B cell (primary cell): ENCODE measurements around the gene OR6B3. TPM values are rescaled to one million over a fixed set of nuclear protein-coding genes. Genes with fewer than 3 reads are reported as not detected.

Experiments used
- ATAC-seq: fragments of 200-7000 bp; cut with Tn5 transposase; one replicate; pipeline ENCODE4 v1.10.0; 2021; ENCODE audit warnings: low read depth, mild to moderate bottlenecking, moderate number of reproducible peaks, moderate library complexity
- CTCF ChIA-PET: fragments of 350-600 bp; sonication (Branson Sonifier 250); formaldehyde crosslinking; loops from one replicate; lab custom pipeline; 2021; ENCODE audit warnings: antibody characterized with exemption, inconsistent platforms; lab: Charles Lee
- POLR2A ChIA-PET: fragments of 350-600 bp; sonication (Branson Sonifier 250); formaldehyde crosslinking; loops from one replicate; lab custom pipeline; 2021; ENCODE audit warnings: antibody characterized with exemption; lab: Charles Lee
- DNase-seq: peaks from one replicate; pipeline ENCODE4 v3.0.0; 2013
- H2AFZ ChIP-seq: 2 replicates; pipeline ENCODE4 v1.6.1; 2012; ENCODE audit warnings: mild to moderate bottlenecking, low read depth, low read length; ENCODE audit not compliant: insufficient read depth, poor library complexity, severe bottlenecking
- H3K27ac ChIP-seq, 2 donors: 1 replicate in 1 of 2; 2 replicates in 1 of 2; pipeline ENCODE4 v1.5.1; 2012 to 2013; ENCODE audit warnings: low read length in 2 of 2, mild to moderate bottlenecking in 2 of 2, moderate library complexity in 1 of 2
- H3K27me3 ChIP-seq, 4 experiments: fragments of 200-600 bp in 1 of 4; sonication (generic) in 1 of 4; replicated peaks in 1 of 4; 1 replicate in 2 of 4; 2 replicates in 2 of 4; pipeline versions ENCODE4 v1.6.1 to v1.7.0; 2013 to 2016; ENCODE audit warnings: low read length in 3 of 4, mild to moderate bottlenecking in 2 of 4, mixed read lengths in 1 of 4, moderate library complexity in 1 of 4; ENCODE audit not compliant: insufficient read depth in 4 of 4, control insufficient read depth in 3 of 4; ENCODE audit errors: control extremely low read depth in 1 of 4
- H3K36me3 ChIP-seq, 2 experiments: replicated peaks in 1 of 2; 1 replicate in 1 of 2; 2 replicates in 1 of 2; pipeline versions ENCODE4 v1.6.1 to v1.7.1; 2013; ENCODE audit warnings: low read length in 1 of 2; ENCODE audit not compliant: insufficient read depth in 2 of 2, control insufficient read depth in 1 of 2; ENCODE audit errors: control extremely low read depth in 1 of 2, extremely low read depth in 1 of 2
- H3K4me1 ChIP-seq, 2 donors: fragments of 200-600 bp in 1 of 2; sonication (generic) in 1 of 2; 1 replicate in 1 of 2; 2 replicates in 1 of 2; pipeline versions ENCODE4 v1.5.1 to v1.6.1; 2013 to 2017; ENCODE audit warnings: low read length in 2 of 2; ENCODE audit not compliant: control insufficient read depth in 2 of 2, insufficient read depth in 2 of 2
- H3K4me2 ChIP-seq: replicated peaks from 2 replicates; pipeline ENCODE3; 2012; ENCODE audit warnings: mild to moderate bottlenecking, low read depth, low read length; ENCODE audit not compliant: poor library complexity, severe bottlenecking
- H3K4me3 ChIP-seq, 5 experiments: fragments of 200-600 bp in 1 of 5; sonication (generic) in 1 of 5; 1 replicate in 3 of 5; 2 replicates in 2 of 5; pipeline versions ENCODE4 v1.5.1 to v1.7.0; 2011 to 2016; ENCODE audit warnings: low read length in 4 of 5, mild to moderate bottlenecking in 4 of 5, low read depth in 2 of 5, control low read depth in 1 of 5, moderate library complexity in 1 of 5; ENCODE audit not compliant: insufficient read depth in 1 of 5; ENCODE audit errors: control extremely low read depth in 1 of 5, extremely low read depth in 1 of 5
- H3K79me2 ChIP-seq: fragments of 200-600 bp; sonication (generic); one replicate; pipeline ENCODE4 v1.6.0; 2016; ENCODE audit warnings: low read length; ENCODE audit not compliant: control insufficient read depth, insufficient read depth
- H3K9ac ChIP-seq: fragments of 200-600 bp; sonication (generic); 2 replicates; pipeline ENCODE4 v1.6.1; 2017; ENCODE audit warnings: mild to moderate bottlenecking, low read length, moderate library complexity
- H3K9me3 ChIP-seq, 3 donors: one replicate each; pipeline versions ENCODE4 v1.6.1 to v1.7.1; 2013; ENCODE audit warnings: low read length in 2 of 3; ENCODE audit not compliant: control insufficient read depth in 2 of 3, insufficient read depth in 1 of 3; ENCODE audit errors: control extremely low read depth in 1 of 3
- H4K20me1 ChIP-seq: 2 replicates; pipeline ENCODE4 v1.6.0; 2012; ENCODE audit warnings: mild to moderate bottlenecking, low read length; ENCODE audit not compliant: insufficient read depth, control insufficient read depth, poor library complexity, severe bottlenecking
- H3K27ac Mint-ChIP-seq: one replicate; pipeline ENCODE4 v1.8.0; 2021; ENCODE audit warnings: mixed read lengths
- H3K27me3 Mint-ChIP-seq: one replicate; pipeline ENCODE4 v1.8.0; 2021; ENCODE audit warnings: mixed read lengths
- H3K4me1 Mint-ChIP-seq: one replicate; pipeline ENCODE4 v1.8.0; 2021; ENCODE audit warnings: mixed read lengths
- H3K4me3 Mint-ChIP-seq: one replicate; pipeline ENCODE4 v1.8.0; 2021; ENCODE audit warnings: mixed read lengths
- H3K9me3 Mint-ChIP-seq: one replicate; pipeline ENCODE4 v1.8.0; 2022; ENCODE audit warnings: mixed read lengths; ENCODE audit not compliant: insufficient read depth
- EZH2 ChIP-seq: IDR thresholded peaks from 2 replicates; pipeline ENCODE4 v1.6.1; 2012; ENCODE audit warnings: borderline replicate concordance, low read depth, mild to moderate bottlenecking, moderate library complexity, low read length; ENCODE audit not compliant: insufficient read depth, poor library complexity, severe bottlenecking
- whole genome bisulfite sequencing: methylation state at CpG from one replicate; pipeline ENCODE4 v1.1.5; 2013; ENCODE audit warnings: missing lambda C conversion rate; ENCODE audit not compliant: insufficient coverage; 5-methylcytosine and 5-hydroxymethylcytosine counted together
- intact Hi-C: fragments of 100-400 bp; cut with micrococcal nuclease; formaldehyde crosslinking; loops from one replicate; pipeline ENCODE4 v1.10.0; 2022
- polyA plus RNA-seq: library from polyadenylated mRNA; depleted of rRNA; stranded (reverse); fragments of >200 nt; gene quantifications from 2 replicates; pipeline ENCODE4 v1.2.3, GENCODE V29; 2012
- total RNA-seq, 2 donors: library from RNA; stranded (reverse); fragments of 120-200 nt in 1 of 2; gene quantifications; 1 replicate in 1 of 2; 2 replicates in 1 of 2; pipeline versions ENCODE4 v1.2.3 to v1.2.4, GENCODE V29; 2013 to 2022
- TF ChIP-seq, protein P1 (sequence below): fragments of 200-600 bp; IDR thresholded peaks from one replicate; pipeline ENCODE4 v1.8.0; 2022; ENCODE audit warnings: antibody characterized with exemption, mild to moderate bottlenecking

The OR6B3 gene
- total and polyA plus RNA-seq, 2 donors (not counting 1 experiment from before 2014, with no cell fraction given) = not detected

DNA sequence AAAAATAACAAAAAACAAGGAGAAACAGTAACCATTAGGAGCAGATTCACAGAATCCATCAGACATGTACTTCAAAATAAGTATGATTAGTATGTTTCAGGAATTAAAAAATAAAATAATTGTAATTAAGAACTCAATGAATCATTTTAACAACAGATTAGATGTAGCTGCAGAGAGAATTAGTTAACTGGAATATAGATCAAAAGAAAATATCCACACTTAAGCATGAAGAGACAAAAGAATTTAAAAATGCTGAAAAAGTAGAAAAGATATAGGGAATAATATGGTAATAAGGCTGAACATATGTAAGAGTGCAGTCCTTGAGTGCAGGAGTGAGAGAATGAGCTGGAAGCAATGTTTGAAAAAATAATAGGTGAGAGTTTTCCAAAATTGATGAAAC lies 24.1 kb upstream of the OR6B3 start:
- Histone ChIP-seq H3K9me3 (peaks cover 5 to 21% (median 11%) of the 10 kb centered on the region in 3 donors), H3K4me1 (no peaks in the 10 kb centered on the region), H3K79me2 (no peaks in the 10 kb centered on the region), H3K36me3 (no peaks in the 10 kb centered on the region), H3K9ac (no peak overlapping the region), H4K20me1 (no peaks in the 10 kb centered on the region), H3K4me2 (no peak overlapping the region), H3K27me3 (peaks cover 0 to 3% (median 0%) of the 10 kb centered on the region in 4 experiments), H2AFZ (no peak overlapping the region), H3K27ac (no peak overlapping the region), H3K4me3 (no peak overlapping the region)
- Mint-ChIP-seq H3K4me3 (no peak overlapping the region), H3K27ac (no peak overlapping the region), H3K9me3 (no peaks in the 10 kb centered on the region), H3K27me3 (peaks cover 22% of the 10 kb centered on the region), H3K4me1 (no peaks in the 10 kb centered on the region)
- POLR2A ChIA-PET = no interaction called here
- no peak for TF ChIP-seq EZH2
- CTCF ChIA-PET = no interaction called here
- ATAC-seq = no peak
- intact Hi-C loops = no loop called here
- no peak for DNase-seq

DNA sequence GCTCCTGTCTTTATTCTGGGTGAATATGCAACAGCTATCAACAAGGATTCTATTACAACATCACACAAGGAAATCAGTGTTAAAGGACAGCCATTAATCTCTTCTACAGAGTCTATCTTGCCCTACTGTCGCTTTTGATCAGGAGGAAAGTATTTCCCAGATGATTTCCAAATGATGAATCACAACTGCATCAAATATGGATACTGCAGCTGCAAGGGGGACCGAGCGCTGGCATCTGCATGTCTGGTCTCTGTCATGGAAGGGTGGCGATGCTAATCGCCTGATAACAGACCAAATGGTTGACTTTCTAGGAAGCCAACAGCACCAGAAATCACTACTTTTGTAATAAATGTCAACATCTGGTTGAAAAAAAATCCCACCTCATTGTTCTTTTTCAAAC lies 21.2 kb upstream of the OR6B3 start:
- no peaks in the 10 kb centered on the region for H3K9me3 Mint-ChIP-seq
- TF ChIP-seq EZH2 = no peak
- TF ChIP-seq, protein P1, sequence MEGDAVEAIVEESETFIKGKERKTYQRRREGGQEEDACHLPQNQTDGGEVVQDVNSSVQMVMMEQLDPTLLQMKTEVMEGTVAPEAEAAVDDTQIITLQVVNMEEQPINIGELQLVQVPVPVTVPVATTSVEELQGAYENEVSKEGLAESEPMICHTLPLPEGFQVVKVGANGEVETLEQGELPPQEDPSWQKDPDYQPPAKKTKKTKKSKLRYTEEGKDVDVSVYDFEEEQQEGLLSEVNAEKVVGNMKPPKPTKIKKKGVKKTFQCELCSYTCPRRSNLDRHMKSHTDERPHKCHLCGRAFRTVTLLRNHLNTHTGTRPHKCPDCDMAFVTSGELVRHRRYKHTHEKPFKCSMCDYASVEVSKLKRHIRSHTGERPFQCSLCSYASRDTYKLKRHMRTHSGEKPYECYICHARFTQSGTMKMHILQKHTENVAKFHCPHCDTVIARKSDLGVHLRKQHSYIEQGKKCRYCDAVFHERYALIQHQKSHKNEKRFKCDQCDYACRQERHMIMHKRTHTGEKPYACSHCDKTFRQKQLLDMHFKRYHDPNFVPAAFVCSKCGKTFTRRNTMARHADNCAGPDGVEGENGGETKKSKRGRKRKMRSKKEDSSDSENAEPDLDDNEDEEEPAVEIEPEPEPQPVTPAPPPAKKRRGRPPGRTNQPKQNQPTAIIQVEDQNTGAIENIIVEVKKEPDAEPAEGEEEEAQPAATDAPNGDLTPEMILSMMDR = no peak
- H3K4me1 Mint-ChIP-seq = no peaks in the 10 kb centered on the region
- Histone ChIP-seq H3K4me2 (no peak overlapping the region), H3K36me3 (no peaks in the 10 kb centered on the region), H4K20me1 (no peaks in the 10 kb centered on the region), H3K27me3 (peaks cover 0 to 7% (median 2%) of the 10 kb centered on the region in 4 experiments), H3K4me1 (no peaks in the 10 kb centered on the region), H3K79me2 (no peaks in the 10 kb centered on the region), H3K27ac (no peak overlapping the region), H3K9ac (no peak overlapping the region), H2AFZ (no peak overlapping the region), H3K9me3 (peaks cover 5 to 21% (median 7%) of the 10 kb centered on the region in 3 donors), H3K4me3 (no peak overlapping the region)
- DNase-seq = no peak
- 52% methylated on average over 5 of the region's 5 CpGs for WGBS
- intact Hi-C loops = no loop called here
- ChIA-PET CTCF (interaction anchor here (0.7 to 1.1 kb wide), 2 partner anchors 8 to 14 kb away, joined by 3 read pairs; no protein-coding TSS in a partner anchor), POLR2A (no interaction called here)
- H3K4me3 Mint-ChIP-seq = no peak overlapping the region
- H3K27me3 Mint-ChIP-seq = peaks cover 24% of the 10 kb centered on the region
- no peak overlapping the region for H3K27ac Mint-ChIP-seq
- no peak for ATAC-seq
